Keratinocyte (primary cell): ENCODE measurements around the gene RERE.

Source experiments
- EZH2 ChIP-seq: IDR thresholded peaks from one replicate; pipeline ENCODE4 v1.6.1; 2012; ENCODE audit warnings: inconsistent platforms, mild to moderate bottlenecking, low read length, moderate library complexity
- TF ChIP-seq, protein P1 (sequence below), 3 experiments: IDR thresholded peaks in 1 of 3; conservative IDR thresholded peaks in 1 of 3; optimal IDR thresholded peaks in 1 of 3; 2 replicates in 2 of 3; 3 replicates in 1 of 3; pipeline versions ENCODE3 to v1.5.1; 2011; ENCODE audit warnings: low read length in 3 of 3, mild to moderate bottlenecking in 3 of 3, moderate library complexity in 2 of 3, control low read depth in 1 of 3, inconsistent platforms in 1 of 3; ENCODE audit not compliant: insufficient read depth in 2 of 3; ENCODE audit errors: extremely low read depth in 1 of 3

DNA sequence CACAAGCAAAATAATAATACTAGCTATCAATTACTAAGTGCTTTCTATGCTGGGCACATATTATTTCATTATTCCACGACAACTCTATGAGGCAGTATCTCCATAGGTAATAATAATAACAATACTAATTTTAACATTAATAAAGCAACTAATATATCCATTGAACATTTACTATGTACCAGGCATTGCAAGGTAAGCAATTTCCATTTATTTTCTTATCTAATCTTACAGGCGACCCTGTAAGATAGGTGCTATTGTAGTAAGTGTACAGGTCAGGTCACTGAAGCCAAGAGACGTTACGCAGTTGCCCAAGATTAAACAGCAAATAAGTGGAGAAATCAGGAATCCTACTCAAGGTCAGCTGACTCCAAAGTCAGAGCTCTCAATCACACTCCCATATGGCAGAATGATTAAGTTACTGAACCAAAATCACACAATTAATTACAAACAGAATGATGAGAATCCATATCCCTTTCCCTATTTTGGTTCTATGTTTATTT lies 301.1 kb downstream of the RERE start:
- no peak for TF ChIP-seq EZH2
- TF ChIP-seq, protein P1, sequence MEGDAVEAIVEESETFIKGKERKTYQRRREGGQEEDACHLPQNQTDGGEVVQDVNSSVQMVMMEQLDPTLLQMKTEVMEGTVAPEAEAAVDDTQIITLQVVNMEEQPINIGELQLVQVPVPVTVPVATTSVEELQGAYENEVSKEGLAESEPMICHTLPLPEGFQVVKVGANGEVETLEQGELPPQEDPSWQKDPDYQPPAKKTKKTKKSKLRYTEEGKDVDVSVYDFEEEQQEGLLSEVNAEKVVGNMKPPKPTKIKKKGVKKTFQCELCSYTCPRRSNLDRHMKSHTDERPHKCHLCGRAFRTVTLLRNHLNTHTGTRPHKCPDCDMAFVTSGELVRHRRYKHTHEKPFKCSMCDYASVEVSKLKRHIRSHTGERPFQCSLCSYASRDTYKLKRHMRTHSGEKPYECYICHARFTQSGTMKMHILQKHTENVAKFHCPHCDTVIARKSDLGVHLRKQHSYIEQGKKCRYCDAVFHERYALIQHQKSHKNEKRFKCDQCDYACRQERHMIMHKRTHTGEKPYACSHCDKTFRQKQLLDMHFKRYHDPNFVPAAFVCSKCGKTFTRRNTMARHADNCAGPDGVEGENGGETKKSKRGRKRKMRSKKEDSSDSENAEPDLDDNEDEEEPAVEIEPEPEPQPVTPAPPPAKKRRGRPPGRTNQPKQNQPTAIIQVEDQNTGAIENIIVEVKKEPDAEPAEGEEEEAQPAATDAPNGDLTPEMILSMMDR (optimal IDR thresholded peaks at IDR 0.05 in 1 of 3, IDR thresholded peaks at IDR 0.05 in 1 of 3, conservative IDR thresholded peaks at IDR 0.05 in 1 of 3; ENCODE audit: extremely low read depth in 1 of 3, insufficient read depth in 2 of 3, low read length in 3 of 3), result no peak
